Caco-2 (cell line): ENCODE data around the gene SLC25A10. TPM values are rescaled to one million over a fixed set of nuclear protein-coding genes. Genes with fewer than 3 reads are reported as not detected.
A peak's percentile ranks its signal among the peaks of the same experiment; 100 is the strongest.

Experiments
- BruUV-seq: library from RNA; stranded (reverse); fragments of 400-500 nt; replicated peaks from 2 replicates; lab custom pipeline; 2021; lab: Mats Ljungman, UMichigan
- CTCF ChIA-PET: fragments of 300-600 bp; sonication (Branson Sonifier 250); formaldehyde crosslinking; loops from one replicate; lab custom pipeline; 2022; ENCODE audit warnings: antibody characterized with exemption; lab: Charles Lee
- POLR2A ChIA-PET: fragments of 300-600 bp; sonication (Branson Sonifier 250); formaldehyde crosslinking; loops from one replicate; lab custom pipeline; 2022; ENCODE audit warnings: antibody characterized with exemption; lab: Charles Lee
- DNase-seq, 2 experiments: peaks; one replicate each; pipeline versions ENCODE4 v3.0.0 to v3.0.0-alpha.2; 2020 to 2022
- H3K27me3 ChIP-seq: replicated peaks from 2 replicates; pipeline ENCODE4 v1.6.0; 2011; ENCODE audit warnings: low read length; ENCODE audit not compliant: control insufficient read depth, insufficient read depth
- H3K36me3 ChIP-seq: 2 replicates; pipeline ENCODE4 v1.5.1; 2011; ENCODE audit warnings: low read length; ENCODE audit not compliant: control insufficient read depth, insufficient read depth
- H3K4me1 ChIP-seq: fragments of 250-450 bp; sonication (Bioruptor Pico); 2 replicates; pipeline ENCODE4 v1.5.1; 2020; ENCODE audit warnings: mild to moderate bottlenecking
- H3K4me3 ChIP-seq: 2 replicates; pipeline ENCODE4 v1.5.1; 2011; ENCODE audit warnings: low read depth, mild to moderate bottlenecking, control low read depth, low read length
- H3K9me3 ChIP-seq: fragments of 250-450 bp; sonication (Bioruptor Pico); 2 replicates; pipeline ENCODE4 v1.5.1; 2020; ENCODE audit warnings: mild to moderate bottlenecking, moderate library complexity
- H3K27ac Mint-ChIP-seq: one replicate; pipeline ENCODE4 v1.8.0; 2022; ENCODE audit warnings: mixed read lengths; ENCODE audit not compliant: unreplicated experiment
- H3K27me3 Mint-ChIP-seq: one replicate; pipeline ENCODE4 v1.8.0; 2022; ENCODE audit warnings: mixed read lengths; ENCODE audit not compliant: insufficient read depth, unreplicated experiment
- H3K36me3 Mint-ChIP-seq: one replicate; pipeline ENCODE4 v1.8.0; 2022; ENCODE audit warnings: mild to moderate bottlenecking, mixed read lengths; ENCODE audit not compliant: insufficient read depth, unreplicated experiment
- H3K4me1 Mint-ChIP-seq: one replicate; pipeline ENCODE4 v1.8.0; 2022; ENCODE audit warnings: low read depth, mixed read lengths; ENCODE audit not compliant: unreplicated experiment
- H3K4me3 Mint-ChIP-seq: one replicate; pipeline ENCODE4 v1.8.0; 2022; ENCODE audit warnings: mild to moderate bottlenecking, moderate library complexity, mixed read lengths; ENCODE audit not compliant: unreplicated experiment
- H3K9me3 Mint-ChIP-seq: one replicate; pipeline ENCODE4 v1.8.0; 2022; ENCODE audit warnings: mixed read lengths; ENCODE audit not compliant: unreplicated experiment
- intact Hi-C: fragments of 100-400 bp; cut with micrococcal nuclease; formaldehyde crosslinking; loops from one replicate; pipeline ENCODE4 v1.10.0; 2022; ENCODE audit not compliant: unreplicated experiment
- total RNA-seq: library from RNA; stranded (reverse); gene quantifications from 2 replicates; pipeline ENCODE4 v1.2.3, GENCODE V29; 2022
- TF ChIP-seq, protein P1 (sequence below), 2 experiments: fragments of 200-600 bp in 1 of 2; IDR thresholded peaks; 1 replicate in 1 of 2; 2 replicates in 1 of 2; pipeline versions ENCODE4 v1.5.1 to v1.8.0; 2011 to 2022; ENCODE audit warnings: antibody characterized with exemption in 1 of 2, control low read depth in 1 of 2, inconsistent platforms in 1 of 2, low read depth in 1 of 2, low read length in 1 of 2, mild to moderate bottlenecking in 1 of 2, moderate library complexity in 1 of 2; ENCODE audit not compliant: insufficient read depth in 1 of 2, severe bottlenecking in 1 of 2, unreplicated experiment in 1 of 2

The SLC25A10 gene
- total RNA-seq, 1 experiment from 2014 or later, result 49.5 TPM

DNA sequence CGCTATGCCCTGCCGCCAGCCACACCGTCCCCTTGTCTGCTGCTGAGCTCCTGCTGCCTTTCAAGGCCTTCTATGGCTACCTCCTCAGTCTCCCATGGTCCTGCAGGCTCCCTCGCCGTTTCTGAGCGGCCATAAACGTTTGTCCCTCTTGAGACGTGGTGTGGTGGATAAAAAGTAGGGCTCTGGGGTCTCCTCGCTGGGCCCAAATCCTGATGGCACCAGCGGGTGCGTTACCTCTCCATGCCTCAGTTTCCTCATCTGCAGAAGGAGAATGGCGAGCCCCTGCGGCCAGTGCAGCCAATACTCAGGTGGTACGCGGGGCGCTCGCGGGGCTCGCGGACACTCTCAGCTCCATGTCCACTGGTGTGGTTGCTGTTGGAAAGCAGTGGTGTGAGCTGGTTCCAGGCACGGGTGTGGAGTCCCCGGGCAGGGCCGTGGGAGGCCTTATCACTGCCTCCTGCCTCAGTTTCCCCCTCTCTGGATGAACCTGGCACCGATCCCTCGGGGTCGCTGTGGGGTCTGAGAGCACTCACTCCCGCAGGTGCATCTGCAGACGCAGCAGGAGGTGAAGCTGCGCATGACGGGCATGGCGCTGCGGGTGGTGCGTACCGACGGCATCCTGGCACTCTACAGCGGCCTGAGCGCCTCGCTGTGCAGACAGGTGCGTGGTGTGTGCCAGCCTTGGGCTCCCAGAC lies 2.5 kb downstream of the SLC25A10 start:
- Histone ChIP-seq H3K27me3 (no peaks in the 10 kb centered on the region), H3K9me3 (no peaks in the 10 kb centered on the region), H3K4me1 (peaks cover 27% of the 10 kb centered on the region), H3K4me3 (no peak overlapping the region), H3K36me3 (no peaks in the 10 kb centered on the region; the same call in none of the 2 replicates)
- H3K9me3 Mint-ChIP-seq, result no peaks in the 10 kb centered on the region
- peaks cover 9% of the 10 kb centered on the region for H3K4me1 Mint-ChIP-seq
- peaks cover 67% of the 10 kb centered on the region for H3K36me3 Mint-ChIP-seq
- TF ChIP-seq, protein P1, sequence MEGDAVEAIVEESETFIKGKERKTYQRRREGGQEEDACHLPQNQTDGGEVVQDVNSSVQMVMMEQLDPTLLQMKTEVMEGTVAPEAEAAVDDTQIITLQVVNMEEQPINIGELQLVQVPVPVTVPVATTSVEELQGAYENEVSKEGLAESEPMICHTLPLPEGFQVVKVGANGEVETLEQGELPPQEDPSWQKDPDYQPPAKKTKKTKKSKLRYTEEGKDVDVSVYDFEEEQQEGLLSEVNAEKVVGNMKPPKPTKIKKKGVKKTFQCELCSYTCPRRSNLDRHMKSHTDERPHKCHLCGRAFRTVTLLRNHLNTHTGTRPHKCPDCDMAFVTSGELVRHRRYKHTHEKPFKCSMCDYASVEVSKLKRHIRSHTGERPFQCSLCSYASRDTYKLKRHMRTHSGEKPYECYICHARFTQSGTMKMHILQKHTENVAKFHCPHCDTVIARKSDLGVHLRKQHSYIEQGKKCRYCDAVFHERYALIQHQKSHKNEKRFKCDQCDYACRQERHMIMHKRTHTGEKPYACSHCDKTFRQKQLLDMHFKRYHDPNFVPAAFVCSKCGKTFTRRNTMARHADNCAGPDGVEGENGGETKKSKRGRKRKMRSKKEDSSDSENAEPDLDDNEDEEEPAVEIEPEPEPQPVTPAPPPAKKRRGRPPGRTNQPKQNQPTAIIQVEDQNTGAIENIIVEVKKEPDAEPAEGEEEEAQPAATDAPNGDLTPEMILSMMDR (IDR thresholded peaks at IDR 0.05; ENCODE audit: insufficient read depth in 1 of 2, low read depth in 1 of 2, low read length in 1 of 2, severe bottlenecking in 1 of 2, unreplicated experiment in 1 of 2), result no peak
- intact Hi-C loops, result no loop called here
- no TSS peak for BruUV-seq
- H3K27me3 Mint-ChIP-seq, result no peaks in the 10 kb centered on the region
- ChIA-PET CTCF (no interaction called here), POLR2A (interaction anchor here (0.7 kb wide), 1 partner anchor 11 kb away, joined by 4 read pairs; the partner anchor contains the start of gene MRPL12)
- peak overlapping the region; percentile 98 for H3K4me3 Mint-ChIP-seq
- no peak for DNase-seq
- no peak overlapping the region for H3K27ac Mint-ChIP-seq

DNA sequence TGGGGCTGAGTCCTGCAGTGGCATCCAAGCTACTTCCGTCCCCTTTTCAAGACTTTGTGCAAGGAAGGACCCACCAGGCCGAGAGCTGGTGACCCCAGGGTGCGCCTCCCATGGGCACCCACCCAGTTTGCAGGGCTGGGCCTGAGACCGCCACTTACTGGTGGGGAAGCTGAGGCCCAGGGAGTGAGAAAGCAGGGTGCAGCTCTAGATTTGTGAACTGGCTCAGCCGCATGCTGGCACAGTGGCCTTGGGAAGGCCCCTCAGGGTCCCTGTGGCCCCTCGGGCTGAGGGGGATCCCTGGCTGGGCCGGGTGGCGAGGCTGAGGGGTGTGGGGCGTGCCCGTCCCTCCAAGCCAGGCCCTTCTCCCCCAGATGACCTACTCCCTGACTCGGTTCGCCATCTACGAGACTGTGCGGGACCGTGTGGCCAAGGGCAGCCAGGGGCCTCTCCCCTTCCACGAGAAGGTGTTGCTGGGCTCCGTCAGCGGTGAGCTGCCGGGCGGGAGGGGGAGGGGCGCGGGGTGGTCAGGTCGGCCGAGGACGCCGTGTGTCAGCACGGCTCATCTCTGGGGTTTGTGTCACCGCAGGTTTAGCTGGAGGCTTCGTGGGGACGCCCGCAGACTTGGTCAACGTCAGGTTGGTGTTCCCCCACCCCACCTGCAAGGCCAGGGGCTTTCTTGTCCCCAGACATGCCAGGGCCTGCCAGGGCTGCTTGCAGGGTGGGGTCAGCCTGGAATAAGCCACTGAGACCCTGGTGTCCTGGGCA lies 3.2 kb downstream of the SLC25A10 start:
- Histone ChIP-seq H3K36me3 (no peaks in the 10 kb centered on the region; the same call in none of the 2 replicates), H3K4me1 (peaks cover 21% of the 10 kb centered on the region), H3K27me3 (no peaks in the 10 kb centered on the region), H3K4me3 (no peak overlapping the region), H3K9me3 (no peaks in the 10 kb centered on the region)
- H3K9me3 Mint-ChIP-seq, result no peaks in the 10 kb centered on the region
- H3K27ac Mint-ChIP-seq, result no peak overlapping the region
- intact Hi-C loops, result no loop called here
- ChIA-PET CTCF (no interaction called here), POLR2A (no interaction called here)
- BruUV-seq, result no TSS peak
- H3K27me3 Mint-ChIP-seq, result no peaks in the 10 kb centered on the region
- TF ChIP-seq, protein P1 (IDR thresholded peaks at IDR 0.05; ENCODE audit: insufficient read depth in 1 of 2, low read depth in 1 of 2, low read length in 1 of 2, severe bottlenecking in 1 of 2, unreplicated experiment in 1 of 2), result no peak
- peaks cover 64% of the 10 kb centered on the region for H3K36me3 Mint-ChIP-seq
- H3K4me1 Mint-ChIP-seq, result peaks cover 9% of the 10 kb centered on the region
- DNase-seq, result no peak
- no peak overlapping the region for H3K4me3 Mint-ChIP-seq

DNA sequence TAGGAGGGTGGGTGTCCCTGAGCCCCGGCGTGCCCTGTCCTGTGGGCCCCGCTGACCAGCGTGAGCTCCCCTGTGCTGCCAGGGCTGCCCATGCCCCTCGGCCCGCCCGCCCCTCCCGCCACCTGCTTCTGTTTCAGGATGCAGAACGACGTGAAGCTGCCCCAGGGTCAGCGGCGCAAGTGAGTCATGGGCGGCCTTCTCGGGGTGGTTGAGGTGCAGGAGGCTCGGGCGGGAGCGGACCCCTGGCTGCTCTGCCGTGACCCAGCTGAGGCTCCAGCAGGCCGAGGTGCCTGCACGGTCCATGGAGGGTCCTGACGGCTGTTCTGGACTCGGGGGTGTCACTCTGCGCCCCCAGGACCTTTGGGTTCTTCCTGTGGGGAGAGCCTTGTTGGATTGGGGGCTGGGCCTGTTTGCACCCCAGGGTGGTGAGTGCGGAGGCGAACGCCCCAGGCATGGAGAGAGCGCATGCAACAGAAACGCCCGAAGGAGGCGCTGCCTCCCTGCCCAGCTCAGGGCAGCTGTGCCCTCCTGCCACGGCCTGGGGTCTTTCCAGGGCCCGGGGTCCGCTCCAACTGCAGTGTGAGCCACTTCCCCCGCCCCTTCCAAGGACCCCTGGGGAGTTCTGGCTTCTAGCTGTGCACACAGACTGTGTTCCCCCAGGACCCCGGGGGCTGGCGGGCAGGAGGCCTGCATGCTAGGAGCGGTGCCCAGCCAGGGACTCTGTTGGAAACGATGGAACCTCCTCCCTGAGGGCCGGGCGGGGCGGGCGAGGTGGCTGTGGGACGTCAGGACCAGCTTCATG lies 4.0 kb downstream of the SLC25A10 start:
- Histone ChIP-seq H3K27me3 (no peaks in the 10 kb centered on the region), H3K4me3 (no peak overlapping the region), H3K36me3 (no peaks in the 10 kb centered on the region; the same call in none of the 2 replicates), H3K4me1 (peaks cover 14% of the 10 kb centered on the region), H3K9me3 (no peaks in the 10 kb centered on the region)
- DNase-seq, result no peak
- Mint-ChIP-seq H3K27ac (no peak overlapping the region), H3K4me3 (no peak overlapping the region), H3K4me1 (peaks cover 1% of the 10 kb centered on the region), H3K9me3 (no peaks in the 10 kb centered on the region), H3K36me3 (peaks cover 56% of the 10 kb centered on the region), H3K27me3 (no peaks in the 10 kb centered on the region)
- TF ChIP-seq, protein P1 (IDR thresholded peaks at IDR 0.05; ENCODE audit: insufficient read depth in 1 of 2, low read depth in 1 of 2, low read length in 1 of 2, severe bottlenecking in 1 of 2, unreplicated experiment in 1 of 2), result no peak
- no TSS peak for BruUV-seq
- intact Hi-C loops, result no loop called here
- ChIA-PET POLR2A (interaction anchor here (0.6 kb wide), 1 partner anchor 102 kb away, joined by 7 read pairs; no protein-coding TSS in a partner anchor), CTCF (interaction anchor here (0.7 kb wide), 1 partner anchor 386 kb away, joined by 5 read pairs; no protein-coding TSS in a partner anchor)
